GM23248 (cell line): ENCODE measurements around the gene ADAM17. TPM values are rescaled to one million over a fixed set of nuclear protein-coding genes. Genes with fewer than 3 reads are reported as not detected.

Experiments
- DNase-seq: peaks from one replicate; pipeline ENCODE4 v3.0.0-alpha.2; 2015
- H2AFZ ChIP-seq: fragments of 200-600 bp; sonication (generic); 2 replicates; pipeline ENCODE4 v1.6.1; 2016; ENCODE audit warnings: antibody characterized with exemption
- H3F3A ChIP-seq: fragments of 200-600 bp; sonication (generic); 2 replicates; pipeline ENCODE4 v1.6.1; 2016; ENCODE audit warnings: mild to moderate bottlenecking, antibody characterized with exemption, mixed run types; ENCODE audit not compliant: insufficient read depth
- H3K27ac ChIP-seq: fragments of 200-600 bp; sonication (generic); 2 replicates; pipeline ENCODE4 v1.5.1; 2016; ENCODE audit warnings: mild to moderate bottlenecking
- H3K27me3 ChIP-seq: fragments of 200-600 bp; sonication (generic); replicated peaks from 2 replicates; pipeline ENCODE4 v1.6.1; 2016; ENCODE audit warnings: mild to moderate bottlenecking; ENCODE audit not compliant: insufficient read depth
- H3K36me3 ChIP-seq: fragments of 200-600 bp; sonication (generic); 2 replicates; pipeline ENCODE4 v1.6.1; 2016; ENCODE audit warnings: low read depth, mild to moderate bottlenecking
- H3K4me1 ChIP-seq: fragments of 200-600 bp; sonication (generic); 2 replicates; pipeline ENCODE4 v1.6.1; 2016; ENCODE audit warnings: mild to moderate bottlenecking; ENCODE audit not compliant: insufficient read depth
- H3K4me2 ChIP-seq: fragments of 200-600 bp; sonication (generic); one replicate; pipeline ENCODE4 v1.6.1; 2016; ENCODE audit warnings: mild to moderate bottlenecking; ENCODE audit not compliant: unreplicated experiment
- H3K4me3 ChIP-seq: fragments of 200-600 bp; sonication (generic); 2 replicates; pipeline ENCODE4 v1.5.1; 2016; ENCODE audit warnings: mild to moderate bottlenecking
- H3K79me2 ChIP-seq: fragments of 200-600 bp; sonication (generic); 2 replicates; pipeline ENCODE4 v1.6.1; 2016; ENCODE audit warnings: mild to moderate bottlenecking; ENCODE audit not compliant: insufficient read depth
- H3K9ac ChIP-seq: fragments of 200-600 bp; sonication (generic); 2 replicates; pipeline ENCODE4 v1.6.1; 2016; ENCODE audit warnings: mild to moderate bottlenecking
- H3K9me2 ChIP-seq: fragments of 200-600 bp; sonication (generic); 2 replicates; pipeline ENCODE4 v1.6.1; 2016; ENCODE audit warnings: mixed run types, mild to moderate bottlenecking, moderate library complexity; ENCODE audit not compliant: insufficient read depth
- H3K9me3 ChIP-seq: fragments of 200-600 bp; sonication (generic); one replicate; pipeline ENCODE4 v1.6.1; 2017; ENCODE audit warnings: low read depth
- H4K20me1 ChIP-seq: fragments of 200-600 bp; sonication (generic); 2 replicates; pipeline ENCODE4 v1.6.0; 2016; ENCODE audit not compliant: insufficient read depth
- EZH2 ChIP-seq: fragments of 200-600 bp; sonication (generic); IDR thresholded peaks from 2 replicates; pipeline ENCODE4 v1.6.1; 2018; ENCODE audit warnings: antibody characterized with exemption, mild to moderate bottlenecking; ENCODE audit not compliant: insufficient read depth, poor library complexity, severe bottlenecking
- EZH2phosphoT487 ChIP-seq: fragments of 200-600 bp; sonication (generic); IDR thresholded peaks from 2 replicates; pipeline ENCODE4 v1.6.1; 2018; ENCODE audit warnings: antibody characterized with exemption, moderate library complexity, mild to moderate bottlenecking, low read depth; ENCODE audit not compliant: insufficient read depth
- WGBS, 2 experiments: methylation state at CpG; one replicate each; pipeline ENCODE4 v1.1.6; 2015 to 2017; ENCODE audit warnings: low lambda C conversion rate in 2 of 2, low coverage in 1 of 2; ENCODE audit errors: missing lambda C conversion rate in 2 of 2; 5-methylcytosine and 5-hydroxymethylcytosine counted together
- in situ Hi-C: fragments of 300-500 bp; cut with MboI; formaldehyde crosslinking; loops from 2 replicates; pipeline ENCODE4 v1.15.0; 2020
- polyA plus RNA-seq: library from polyadenylated mRNA; unstranded; fragments of >200 nt; fragmentation: Nextera tagmentation; extraction: Ambion mirVana; gene quantifications from 2 replicates; pipeline ENCODE4 v1.2.1, GENCODE V29; 2016
- total RNA-seq: library from RNA; depleted of rRNA; stranded (reverse); fragments of >200 nt; shearing (Covaris generic); gene quantifications from 2 replicates; pipeline ENCODE4 v1.2.3, GENCODE V29; 2014

ADAM17 gene
- total and polyA plus RNA-seq, 2 experiments from 2014 or later, result 20.9 to 31.8 TPM

- DNase-seq, result no peak
- WGBS, 2 experiments, result 95 to 99% methylated on average over 5 of the region's 5 CpGs
- H3K4me1 ChIP-seq, result no peaks in the 10 kb centered on the region
- no peaks in the 10 kb centered on the region for H3K9me2 ChIP-seq
- peaks cover 12% of the 10 kb centered on the region; the same call in 1 of the 2 replicates for H3K36me3 ChIP-seq
- no peaks in the 10 kb centered on the region for H3K27me3 ChIP-seq
- no peak overlapping the region for H3K27ac ChIP-seq
- H3K79me2 ChIP-seq, result no peaks in the 10 kb centered on the region
- H2AFZ ChIP-seq, result no peak overlapping the region
- H3K4me2 ChIP-seq, result no peak overlapping the region
- H3K9ac ChIP-seq, result no peak overlapping the region
- TF ChIP-seq EZH2phosphoT487, result no peak
- no peak for TF ChIP-seq EZH2
- H3K9me3 ChIP-seq, result no peaks in the 10 kb centered on the region
- H4K20me1 ChIP-seq, result no peaks in the 10 kb centered on the region
- H3K4me3 ChIP-seq, result no peak overlapping the region
- H3F3A ChIP-seq, result no peaks in the 10 kb centered on the region
- in situ Hi-C loops, result no loop called here
These were observed 93.3 kb downstream of the ADAM17 start for GRCh38 chr2:9462313-9462712.

- H2AFZ ChIP-seq, result no peak overlapping the region
- no peak overlapping the region for H3K9ac ChIP-seq
- TF ChIP-seq EZH2, result no peak
- no peak for TF ChIP-seq EZH2phosphoT487
- no peak overlapping the region for H3K4me3 ChIP-seq
- no peaks in the 10 kb centered on the region for H3K4me1 ChIP-seq
- no peak overlapping the region for H3K27ac ChIP-seq
- in situ Hi-C loops, result no loop called here
- peaks cover 15% of the 10 kb centered on the region; the same call in 1 of the 2 replicates for H3K36me3 ChIP-seq
- H3K79me2 ChIP-seq, result no peaks in the 10 kb centered on the region
- DNase-seq, result no peak
- H3K27me3 ChIP-seq, result no peaks in the 10 kb centered on the region
- H4K20me1 ChIP-seq, result no peaks in the 10 kb centered on the region
- WGBS, 2 experiments, result 64 to 65% methylated on average over 3 of the region's 3 CpGs
- no peaks in the 10 kb centered on the region for H3K9me2 ChIP-seq
- H3K9me3 ChIP-seq, result no peaks in the 10 kb centered on the region
- H3F3A ChIP-seq, result no peaks in the 10 kb centered on the region
- no peak overlapping the region for H3K4me2 ChIP-seq
These were observed 94.6 kb downstream of the ADAM17 start for GRCh38 chr2:9461079-9461478.

GRCh38 chr2:9460441-9461017 lies 95.1 kb downstream of the ADAM17 start:
- H3K79me2 ChIP-seq, result no peaks in the 10 kb centered on the region
- WGBS, 2 experiments, result 96 to 97% methylated on average over 3 of the region's 3 CpGs

GRCh38 chr2:9451231-9451630 lies 104.4 kb downstream of the ADAM17 start:
- 90 to 93% methylated on average over 1 of the region's 1 CpG for WGBS, 2 experiments
- Histone ChIP-seq H3K79me2 (no peaks in the 10 kb centered on the region), H3K9ac (no peak overlapping the region), H3F3A (no peaks in the 10 kb centered on the region), H3K36me3 (0 out of 2 replicates have a peak, but pooled peaks cover 17% of the 10 kb centered on the region), H3K4me1 (no peaks in the 10 kb centered on the region), H3K9me2 (no peaks in the 10 kb centered on the region), H4K20me1 (no peaks in the 10 kb centered on the region), H3K9me3 (no peaks in the 10 kb centered on the region), H2AFZ (no peak overlapping the region), H3K27me3 (no peaks in the 10 kb centered on the region), H3K4me2 (no peak overlapping the region), H3K4me3 (no peak overlapping the region), H3K27ac (no peak overlapping the region)
- in situ Hi-C loops, result no loop called here
- DNase-seq, result no peak
- no peak for TF ChIP-seq EZH2phosphoT487
- no peak for TF ChIP-seq EZH2

More at GRCh38 chr2:9460441-9461017, 95.1 kb downstream of the ADAM17 start:
- DNase-seq, result no peak
- no peak overlapping the region for H3K4me3 ChIP-seq
- H3K4me1 ChIP-seq, result no peaks in the 10 kb centered on the region
- no peak overlapping the region for H3K27ac ChIP-seq
- peaks cover 15% of the 10 kb centered on the region; the same call in 1 of the 2 replicates for H3K36me3 ChIP-seq
- no peaks in the 10 kb centered on the region for H3K9me2 ChIP-seq
- H2AFZ ChIP-seq, result no peak overlapping the region
- H3K9me3 ChIP-seq, result no peaks in the 10 kb centered on the region
- no peaks in the 10 kb centered on the region for H3K27me3 ChIP-seq
- TF ChIP-seq EZH2phosphoT487 (no peak), EZH2 (no peak)
- in situ Hi-C loops, result no loop called here
- H3K4me2 ChIP-seq, result no peak overlapping the region
- H4K20me1 ChIP-seq, result no peaks in the 10 kb centered on the region
- H3F3A ChIP-seq, result no peaks in the 10 kb centered on the region
- H3K9ac ChIP-seq, result no peak overlapping the region

GRCh38 chr2:9445089-9445488 lies 110.5 kb downstream of the ADAM17 start:
- no peak for DNase-seq
- H3K4me2 ChIP-seq, result no peak overlapping the region
- no peaks in the 10 kb centered on the region for H4K20me1 ChIP-seq
- H3K27ac ChIP-seq, result no peak overlapping the region
- peaks cover 9% of the 10 kb centered on the region for H3K4me1 ChIP-seq
- 89 to 90% methylated on average over 7 of the region's 7 CpGs for WGBS, 2 experiments
- TF ChIP-seq EZH2phosphoT487, result no peak
- in situ Hi-C loops, result no loop called here
- peaks cover 17% of the 10 kb centered on the region for H3F3A ChIP-seq
- H3K4me3 ChIP-seq, result no peak overlapping the region
- H3K79me2 ChIP-seq, result no peaks in the 10 kb centered on the region
- no peaks in the 10 kb centered on the region for H3K9me2 ChIP-seq
- no peak overlapping the region for H3K9ac ChIP-seq
- peaks cover 11% of the 10 kb centered on the region for H3K36me3 ChIP-seq
- no peak overlapping the region for H2AFZ ChIP-seq
- no peaks in the 10 kb centered on the region for H3K27me3 ChIP-seq
- no peaks in the 10 kb centered on the region for H3K9me3 ChIP-seq
